CD14-positive monocyte (primary cell): ENCODE data around the gene PLCB2. TPM values are rescaled to one million over a fixed set of nuclear protein-coding genes. Genes with fewer than 3 reads are reported as not detected.

Experiments
- DNase-seq, 3 donors: peaks; one replicate each; pipeline ENCODE4 v3.0.0-alpha.2; 2011 to 2022
- H2AFZ ChIP-seq: 2 replicates; pipeline ENCODE4 v1.6.0; 2012; ENCODE audit warnings: mild to moderate bottlenecking, low read depth, low read length, inconsistent platforms; ENCODE audit not compliant: insufficient read depth, poor library complexity, severe bottlenecking
- H3K27ac ChIP-seq, 2 donors: 1 replicate in 1 of 2; 2 replicates in 1 of 2; pipeline ENCODE4 v1.5.1; 2012 to 2013; ENCODE audit warnings: low read length in 2 of 2, control low read depth in 1 of 2, inconsistent platforms in 1 of 2, low read depth in 1 of 2, mild to moderate bottlenecking in 1 of 2
- H3K27me3 ChIP-seq, 2 donors: one replicate each; pipeline versions ENCODE4 v1.6.0 to v1.6.1; 2011 to 2013; ENCODE audit warnings: low read length in 2 of 2; ENCODE audit not compliant: control insufficient read depth in 2 of 2, insufficient read depth in 2 of 2
- H3K36me3 ChIP-seq, 2 donors: replicated peaks in 1 of 2; 1 replicate in 1 of 2; 2 replicates in 1 of 2; pipeline versions ENCODE4 v1.5.1 to v1.6.1; 2012 to 2013; ENCODE audit warnings: low read length in 2 of 2, control low read depth in 1 of 2, inconsistent platforms in 1 of 2, mild to moderate bottlenecking in 1 of 2; ENCODE audit not compliant: insufficient read depth in 2 of 2, control insufficient read depth in 1 of 2
- H3K4me1 ChIP-seq, 2 donors: 1 replicate in 1 of 2; 2 replicates in 1 of 2; pipeline versions ENCODE4 v1.5.1 to v1.6.1; 2012 to 2013; ENCODE audit warnings: low read length in 2 of 2, control low read depth in 1 of 2, inconsistent platforms in 1 of 2, mild to moderate bottlenecking in 1 of 2, moderate library complexity in 1 of 2; ENCODE audit not compliant: insufficient read depth in 2 of 2, control insufficient read depth in 1 of 2
- H3K4me2 ChIP-seq: replicated peaks from 2 replicates; pipeline ENCODE3; 2012; ENCODE audit warnings: low read length, moderate library complexity, mild to moderate bottlenecking; ENCODE audit not compliant: poor library complexity, severe bottlenecking; ENCODE audit errors: extremely low read depth
- H3K4me3 ChIP-seq, 3 experiments: fragments of 200-600 bp in 1 of 3; sonication (generic) in 1 of 3; replicated peaks in 1 of 3; 1 replicate in 2 of 3; 2 replicates in 1 of 3; pipeline ENCODE4 v1.5.1; 2011 to 2013; ENCODE audit warnings: low read length in 3 of 3, mild to moderate bottlenecking in 3 of 3, control low read depth in 2 of 3, low read depth in 2 of 3, inconsistent platforms in 1 of 3, moderate library complexity in 1 of 3
- H3K79me2 ChIP-seq: 2 replicates; pipeline ENCODE4 v1.6.0; 2012; ENCODE audit warnings: mild to moderate bottlenecking, control low read depth, inconsistent platforms, low read length, moderate library complexity; ENCODE audit not compliant: insufficient read depth
- H3K9ac ChIP-seq: 2 replicates; pipeline ENCODE4 v1.6.0; 2017; ENCODE audit warnings: low read length, mild to moderate bottlenecking; ENCODE audit not compliant: insufficient read depth, poor library complexity, severe bottlenecking
- H3K9me3 ChIP-seq, 2 donors: replicated peaks in 1 of 2; 1 replicate in 1 of 2; 2 replicates in 1 of 2; pipeline versions ENCODE4 v1.5.1 to v1.6.1; 2012 to 2013; ENCODE audit warnings: low read length in 2 of 2, control low read depth in 1 of 2; ENCODE audit not compliant: control insufficient read depth in 1 of 2, insufficient read depth in 1 of 2
- H4K20me1 ChIP-seq: 2 replicates; pipeline ENCODE4 v1.6.0; 2012; ENCODE audit warnings: mild to moderate bottlenecking, low read length, control low read depth, moderate library complexity; ENCODE audit not compliant: insufficient read depth
- H3K27ac Mint-ChIP-seq, 7 donors: one replicate each; pipeline ENCODE4 v1.8.0; 2020; ENCODE audit warnings: mild to moderate bottlenecking in 7 of 7, mixed read lengths in 7 of 7, moderate library complexity in 6 of 7, inconsistent platforms in 2 of 7
- H3K27me3 Mint-ChIP-seq, 3 donors: one replicate each; pipeline ENCODE4 v1.8.0; 2021 to 2022; ENCODE audit warnings: low read depth in 3 of 3, mild to moderate bottlenecking in 3 of 3, mixed read lengths in 3 of 3, moderate library complexity in 3 of 3, inconsistent platforms in 1 of 3
- H3K36me3 Mint-ChIP-seq, 2 donors: one replicate each; pipeline ENCODE4 v1.8.0; 2020; ENCODE audit warnings: mixed read lengths in 2 of 2, inconsistent platforms in 1 of 2, mild to moderate bottlenecking in 1 of 2
- H3K4me1 Mint-ChIP-seq: one replicate; pipeline ENCODE4 v1.8.0; 2020; ENCODE audit warnings: mild to moderate bottlenecking, mixed read lengths
- H3K4me3 Mint-ChIP-seq, 2 donors: one replicate each; pipeline ENCODE4 v1.8.0; 2020; ENCODE audit warnings: mild to moderate bottlenecking in 2 of 2, mixed read lengths in 2 of 2, moderate library complexity in 1 of 2
- H3K9me3 Mint-ChIP-seq, 7 donors: one replicate each; pipeline ENCODE4 v1.8.0; 2020 to 2022; ENCODE audit warnings: mixed read lengths in 7 of 7, mild to moderate bottlenecking in 6 of 7, moderate library complexity in 6 of 7, inconsistent platforms in 2 of 7
- CTCF ChIP-seq: fragments of 200-600 bp; IDR thresholded peaks from one replicate; pipeline ENCODE4 v1.8.0; 2022; ENCODE audit warnings: antibody characterized with exemption, mild to moderate bottlenecking
- WGBS: methylation state at CpG from one replicate; pipeline ENCODE4 v1.1.5; 2013; ENCODE audit warnings: missing lambda C conversion rate; ENCODE audit not compliant: insufficient coverage; 5-methylcytosine and 5-hydroxymethylcytosine counted together
- intact Hi-C, 2 donors: fragments of 100-400 bp; cut with micrococcal nuclease; formaldehyde crosslinking; loops; one replicate each; pipeline versions ENCODE4 v1.15.0 to v1.15.1; 2023
- polyA minus RNA-seq: library from RNA; depleted of rRNA, polyadenylated mRNA; stranded (reverse); fragments of >200 nt; gene quantifications from 2 replicates; pipeline ENCODE4 v1.2.3, GENCODE V29; 2012
- polyA plus RNA-seq, 3 donors: library from polyadenylated mRNA; depleted of rRNA in 1 of 3; unstranded in 2 of 3; stranded (reverse) in 1 of 3; fragments of 300-500 nt in 2 of 3; fragments of >200 nt in 1 of 3; fragmentation: Illumina TruSeq in 2 of 3; gene quantifications; 1 replicate in 2 of 3; 2 replicates in 1 of 3; pipeline ENCODE4 v1.2.3, GENCODE V29; 2012 to 2021
- total RNA-seq, 12 experiments: library from RNA in 1 of 12; stranded (reverse) in 1 of 12; fragments of 120-200 nt in 1 of 12; gene quantifications; one replicate each; pipeline ENCODE4 v1.2.4 and lab custom pipeline; 2013 to 2026; ENCODE audit warnings: mixed read lengths in 6 of 12, inconsistent platforms in 1 of 12

The PLCB2 gene
- total RNA-seq (2013), result 288 TPM
- polyA plus RNA-seq (1,000 to 10,000 TPM in 1 of 3 donors, 10 to 100 TPM in 2; 56.5 to 1,191 (median 74.5) TPM), polyA minus RNA-seq (221 and 374 TPM in 2 replicates), total RNA-seq (lab: John Stamatoyannopoulos, UW) (38.9 to 331 (median 224) reads per million in 11 experiments)

GRCh38 chr15:40307421-40308211 is at the start of gene PLCB2:
PLCB2 (minus strand) TSS chr15:40307935; CDS start chr15:40307672, 263 bp downstream.
- peaks cover 22 to 32% of the 10 kb centered on the region in 2 donors for H3K36me3 Mint-ChIP-seq
- peaks cover 21 to 32% of the 10 kb centered on the region in 2 donors for H3K36me3 ChIP-seq
- peak; percentile 61 to 69 (median 66) for DNase-seq
- H3K27ac Mint-ChIP-seq, result peak within 1 kb of the TSS; percentile 86 to 95 (median 94)
- H3K9me3 ChIP-seq, result no peaks in the 10 kb centered on the region
- peaks cover 48 to 68% of the 10 kb centered on the region in 2 donors for H3K4me1 ChIP-seq
- intact Hi-C loops, result no loop called here
- peak within 1 kb of the TSS; percentile 97 for H3K4me2 ChIP-seq
- peaks cover 0 to 5% (median 2%) of the 10 kb centered on the region in 3 donors for H3K27me3 Mint-ChIP-seq
- H3K4me3 ChIP-seq, result peak within 1 kb of the TSS; percentile 80 to 99 (median 89)
- H3K4me3 Mint-ChIP-seq, result peak within 1 kb of the TSS; percentile 94 to 99
- peak; percentile 64 for TF ChIP-seq CTCF
- peak within 1 kb of the TSS; percentile 76 for H2AFZ ChIP-seq
- peaks cover 48% of the 10 kb centered on the region for H4K20me1 ChIP-seq
- H3K4me1 Mint-ChIP-seq, result peaks cover 63% of the 10 kb centered on the region
- H3K79me2 ChIP-seq, result peaks cover 68% of the 10 kb centered on the region
- H3K27ac ChIP-seq, result peak within 1 kb of the TSS; percentile 86 to 87
- H3K9me3 Mint-ChIP-seq, result no peaks in the 10 kb centered on the region
- H3K27me3 ChIP-seq, result no peaks in the 10 kb centered on the region
- H3K9ac ChIP-seq, result peak within 1 kb of the TSS; percentile 73
- 0% methylated on average over 11 of the region's 15 CpGs for WGBS

GRCh38 chr15:40357246-40357645 is 49.5 kb upstream of the PLCB2 start:
- no peak for TF ChIP-seq CTCF
- DNase-seq, result no peak
- no peak overlapping the region for H3K27ac Mint-ChIP-seq

More at GRCh38 chr15:40357246-40357645, 49.5 kb upstream of the PLCB2 start:
- no peaks in the 10 kb centered on the region for H3K36me3 ChIP-seq
- no peak overlapping the region for H3K9ac ChIP-seq
- WGBS, result no CpG with 5 or more reads among the region's 1 CpG
- Mint-ChIP-seq H3K9me3 (no peaks in the 10 kb centered on the region), H3K27me3 (peaks cover 7 to 19% (median 16%) of the 10 kb centered on the region in 3 donors), H3K4me3 (peak overlapping the region; percentile 77 to 91), H3K36me3 (peaks cover 15 to 17% of the 10 kb centered on the region in 2 donors), H3K4me1 (peaks cover 15% of the 10 kb centered on the region)
- H3K4me3 ChIP-seq, result peak overlapping the region in 1 of 3 experiments; percentile 78
- peaks cover 11% of the 10 kb centered on the region for H4K20me1 ChIP-seq
- intact Hi-C loops, result no loop called here
- H3K27me3 ChIP-seq, result peaks cover 0 to 10% of the 10 kb centered on the region in 2 donors
- H3K9me3 ChIP-seq, result no peaks in the 10 kb centered on the region
- H2AFZ ChIP-seq, result no peak overlapping the region
- no peak overlapping the region for H3K27ac ChIP-seq
- peak overlapping the region; percentile 95 for H3K4me2 ChIP-seq
- peaks cover 14 to 19% of the 10 kb centered on the region in 2 donors for H3K4me1 ChIP-seq
- H3K79me2 ChIP-seq, result no peaks in the 10 kb centered on the region
